ENCODE measurements around the gene SLC9C2. TPM values are rescaled to one million over a fixed set of nuclear protein-coding genes. Genes with fewer than 3 reads are reported as not detected.

Gene SLC9C2
- total RNA-seq, 1 donor from 2014 or later = not detected

- H3K27me3 Mint-ChIP-seq (ENCODE audit: unreplicated experiment) = peaks cover 13% of the 10 kb centered on the region
- H3K36me3 Mint-ChIP-seq (ENCODE audit: unreplicated experiment) = no peaks in the 10 kb centered on the region
- H3K9me3 Mint-ChIP-seq (ENCODE audit: unreplicated experiment) = no peaks in the 10 kb centered on the region
- no peak overlapping the region for H3K4me3 Mint-ChIP-seq (ENCODE audit: unreplicated experiment)
- no peak for TF ChIP-seq CTCF (IDR thresholded peaks at IDR 0.05)
- no peak for DNase-seq (ENCODE audit: extremely low spot score, unreplicated experiment)
- H3K27ac Mint-ChIP-seq (ENCODE audit: unreplicated experiment) = no peak overlapping the region
- no peaks in the 10 kb centered on the region for H3K4me1 Mint-ChIP-seq (ENCODE audit: unreplicated experiment)
Measured at GRCh38 chr1:173553312-173553711, 49.6 kb downstream of the SLC9C2 start.

- Mint-ChIP-seq H3K4me1 (ENCODE audit: unreplicated experiment) (no peaks in the 10 kb centered on the region), H3K36me3 (ENCODE audit: unreplicated experiment) (no peaks in the 10 kb centered on the region), H3K27ac (ENCODE audit: unreplicated experiment) (no peak overlapping the region), H3K4me3 (ENCODE audit: unreplicated experiment) (no peak overlapping the region), H3K9me3 (ENCODE audit: unreplicated experiment) (no peaks in the 10 kb centered on the region), H3K27me3 (ENCODE audit: unreplicated experiment) (peaks cover 13% of the 10 kb centered on the region)
- no peak for TF ChIP-seq CTCF (IDR thresholded peaks at IDR 0.05)
- no peak for DNase-seq (ENCODE audit: extremely low spot score, unreplicated experiment)
Measured at GRCh38 chr1:173551699-173552098, 51.2 kb downstream of the SLC9C2 start.

GRCh38 chr1:173549813-173550212 is 53.1 kb downstream of the SLC9C2 start:
- Mint-ChIP-seq H3K9me3 (ENCODE audit: unreplicated experiment) (no peaks in the 10 kb centered on the region), H3K4me3 (ENCODE audit: unreplicated experiment) (no peak overlapping the region), H3K27me3 (ENCODE audit: unreplicated experiment) (peaks cover 13% of the 10 kb centered on the region), H3K27ac (ENCODE audit: unreplicated experiment) (no peak overlapping the region), H3K4me1 (ENCODE audit: unreplicated experiment) (no peaks in the 10 kb centered on the region), H3K36me3 (ENCODE audit: unreplicated experiment) (no peaks in the 10 kb centered on the region)
- TF ChIP-seq CTCF (IDR thresholded peaks at IDR 0.05) = no peak
- DNase-seq (ENCODE audit: extremely low spot score, unreplicated experiment) = no peak

- H3K27ac Mint-ChIP-seq (ENCODE audit: unreplicated experiment) = no peak overlapping the region
Measured at GRCh38 chr1:173545688-173546087, 57.2 kb downstream of the SLC9C2 start.

GRCh38 chr1:173536223-173536622 is 66.6 kb downstream of the SLC9C2 start:
- Mint-ChIP-seq H3K4me3 (ENCODE audit: unreplicated experiment) (no peak overlapping the region), H3K9me3 (ENCODE audit: unreplicated experiment) (no peaks in the 10 kb centered on the region), H3K27ac (ENCODE audit: unreplicated experiment) (no peak overlapping the region), H3K36me3 (ENCODE audit: unreplicated experiment) (no peaks in the 10 kb centered on the region), H3K4me1 (ENCODE audit: unreplicated experiment) (peaks cover 6% of the 10 kb centered on the region), H3K27me3 (ENCODE audit: unreplicated experiment) (peaks cover 9% of the 10 kb centered on the region)
- no peak for DNase-seq (ENCODE audit: extremely low spot score, unreplicated experiment)
- no peak for TF ChIP-seq CTCF (IDR thresholded peaks at IDR 0.05)

More at GRCh38 chr1:173545688-173546087, 57.2 kb downstream of the SLC9C2 start:
- H3K9me3 Mint-ChIP-seq (ENCODE audit: unreplicated experiment) = no peaks in the 10 kb centered on the region
- no peaks in the 10 kb centered on the region for H3K4me1 Mint-ChIP-seq (ENCODE audit: unreplicated experiment)
- peaks cover 25% of the 10 kb centered on the region for H3K27me3 Mint-ChIP-seq (ENCODE audit: unreplicated experiment)
- no peak for DNase-seq (ENCODE audit: extremely low spot score, unreplicated experiment)
- H3K36me3 Mint-ChIP-seq (ENCODE audit: unreplicated experiment) = no peaks in the 10 kb centered on the region
- H3K4me3 Mint-ChIP-seq (ENCODE audit: unreplicated experiment) = no peak overlapping the region
- TF ChIP-seq CTCF (IDR thresholded peaks at IDR 0.05) = no peak
